HG02884 (cell line): ENCODE measurements around the gene FAM13C.

Source experiments
- ATAC-seq: cut with Tn5 transposase; IDR thresholded peaks from one replicate; pipeline ENCODE4 v1.9.1; 2021; ENCODE audit warnings: mild to moderate bottlenecking, moderate library complexity; ENCODE audit not compliant: unreplicated experiment

FAM13C gene

DNA sequence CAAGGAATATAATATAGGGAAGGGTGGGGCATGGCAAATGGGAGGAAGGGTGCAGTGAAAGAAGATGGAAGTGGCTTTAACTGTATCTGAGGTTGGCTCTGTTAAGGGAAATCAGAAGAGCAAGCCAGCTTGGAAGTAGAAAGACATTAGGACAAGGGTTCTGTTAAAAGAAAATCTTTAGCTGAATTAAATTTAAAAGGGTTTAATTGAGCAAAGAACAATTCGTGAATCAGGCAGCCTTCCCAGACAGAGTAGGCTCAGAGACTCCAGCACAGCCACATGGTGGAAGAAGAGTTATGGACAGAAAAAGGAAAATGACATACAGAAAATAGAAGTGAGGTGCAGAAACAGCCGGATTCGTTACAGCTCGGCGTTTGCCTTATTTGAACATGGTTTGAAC, 42.0 kb downstream of the FAM13C start:
- ATAC-seq, result no peak

GRCh38 chr10:59319854-59320253, 42.5 kb downstream of the FAM13C start:
- ATAC-seq, result no peak

GRCh38 chr10:59317066-59317465, 45.3 kb downstream of the FAM13C start:
- no peak for ATAC-seq

DNA sequence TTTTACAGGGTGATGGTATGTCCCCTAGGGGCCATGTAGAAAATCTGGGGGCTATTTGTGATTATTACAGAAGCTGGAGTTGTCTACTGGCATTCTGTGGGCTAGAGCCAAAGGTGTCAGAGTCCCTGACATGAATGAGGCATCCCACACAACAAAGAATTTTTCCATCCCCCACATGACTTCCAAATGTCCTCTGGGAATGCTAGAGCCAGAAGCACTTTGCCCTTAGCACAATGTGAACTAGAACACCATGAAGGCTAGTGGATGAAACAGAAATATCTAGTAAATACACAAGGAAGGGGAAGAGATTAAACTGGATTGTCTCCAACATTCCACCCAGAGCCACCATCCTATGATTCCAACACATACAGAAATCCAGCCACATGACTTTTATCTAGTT, 46.9 kb downstream of the FAM13C start:
- no peak for ATAC-seq

GRCh38 chr10:59314268-59314667, 48.1 kb downstream of the FAM13C start:
- no peak for ATAC-seq

DNA sequence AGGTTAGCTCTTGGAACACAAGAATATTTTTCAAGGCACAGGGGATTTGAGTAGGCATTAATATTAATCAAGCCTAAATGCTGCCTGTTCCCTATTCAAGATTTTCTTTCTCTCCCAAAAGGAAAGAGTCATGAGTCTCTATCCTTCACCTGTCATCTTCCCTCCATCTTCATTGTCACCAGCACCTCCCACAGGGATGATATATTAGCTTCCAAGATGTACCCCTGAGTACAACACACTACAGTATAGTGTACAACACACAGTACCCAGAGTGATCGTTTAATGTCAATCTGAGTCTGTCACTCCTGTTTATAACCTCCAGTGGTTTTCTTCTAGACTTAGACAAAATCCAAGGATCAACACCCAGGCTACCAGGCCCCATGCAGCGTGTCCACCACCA, 50.1 kb downstream of the FAM13C start:
- no peak for ATAC-seq

DNA sequence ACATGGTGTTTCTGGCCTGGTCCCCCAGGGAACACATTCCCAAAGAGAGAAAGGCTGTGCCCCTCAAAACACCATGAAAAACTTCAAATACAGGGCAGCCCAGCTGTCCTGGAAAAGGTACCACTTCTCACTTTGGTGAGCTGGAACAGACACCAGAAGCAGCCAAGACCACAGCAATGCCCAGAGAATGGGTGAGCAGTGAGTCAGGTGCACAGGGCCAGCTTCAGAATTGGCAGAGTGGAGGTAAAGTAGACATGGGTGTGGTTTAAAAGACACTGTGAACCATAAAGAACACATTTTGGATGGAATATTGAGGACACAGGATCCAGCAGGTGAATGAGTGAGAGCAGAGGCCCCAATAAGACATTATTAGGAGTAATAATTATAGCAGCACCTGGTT, 51.3 kb downstream of the FAM13C start:
- no peak for ATAC-seq

GRCh38 chr10:59310324-59310914, 51.9 kb downstream of the FAM13C start:
- no peak for ATAC-seq

GRCh38 chr10:59304521-59305097, 57.7 kb downstream of the FAM13C start:
- no peak for ATAC-seq

DNA sequence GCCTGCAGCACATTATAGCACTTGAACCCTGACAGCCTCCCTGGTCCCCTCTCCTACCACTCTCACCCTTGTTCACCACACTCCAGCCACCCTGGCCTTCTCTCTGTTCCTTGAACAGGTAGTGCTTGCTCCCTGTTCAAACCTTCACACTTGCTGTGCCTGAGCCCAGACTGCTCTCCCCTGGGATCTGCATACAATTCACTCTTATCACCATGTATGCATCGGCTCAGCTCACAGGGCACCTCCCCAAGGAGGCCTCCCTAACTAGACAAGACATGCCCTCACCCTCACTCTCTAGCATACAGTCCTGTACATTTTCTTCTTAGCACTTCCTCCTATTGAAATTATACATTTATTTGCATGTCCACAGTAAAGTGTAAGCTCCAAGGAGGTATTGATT, 59.3 kb downstream of the FAM13C start:
- ATAC-seq, result no peak

DNA sequence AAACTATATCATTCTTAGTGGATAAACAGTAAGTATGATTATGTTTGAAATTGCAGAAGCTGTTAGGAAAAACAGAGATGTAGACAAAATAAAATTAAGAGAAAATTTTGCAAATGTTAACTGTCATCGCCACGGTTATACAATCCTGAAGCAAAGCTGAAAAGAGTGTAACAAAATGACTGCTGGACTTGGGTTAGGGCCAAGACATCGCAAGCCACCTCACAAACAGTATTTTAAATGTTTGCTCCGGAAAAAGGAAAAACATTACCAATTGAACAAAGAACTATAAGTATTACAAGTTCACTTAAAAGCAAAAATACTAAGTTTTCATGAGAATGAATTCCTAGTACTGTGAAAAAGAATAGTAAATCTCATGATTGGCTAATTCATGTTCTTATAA, 60.0 kb downstream of the FAM13C start:
- ATAC-seq, result no peak

- ATAC-seq, result no peak
These were observed 61.1 kb downstream of the FAM13C start for GRCh38 chr10:59301067-59301754.

GRCh38 chr10:59300386-59300785, 62.0 kb downstream of the FAM13C start:
- no peak for ATAC-seq

DNA sequence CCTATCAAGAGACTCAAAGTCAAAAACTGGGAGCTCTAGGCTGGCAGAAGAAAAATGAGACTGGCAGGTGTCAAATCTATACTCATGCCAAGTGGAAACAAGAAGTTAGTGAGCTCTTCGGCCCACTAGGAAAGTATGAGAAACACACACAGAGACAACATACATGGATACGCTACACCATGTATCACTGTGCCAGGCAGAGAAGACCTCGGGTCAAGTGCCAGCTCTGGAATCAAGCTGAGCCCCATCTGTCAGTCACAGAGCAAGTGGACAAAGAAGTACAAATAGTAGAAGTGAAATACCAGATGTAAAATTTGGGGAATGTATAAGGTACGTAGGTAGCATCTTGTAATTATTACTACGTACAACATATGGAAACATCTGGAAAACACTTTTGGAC, 62.4 kb downstream of the FAM13C start:
- no peak for ATAC-seq

DNA sequence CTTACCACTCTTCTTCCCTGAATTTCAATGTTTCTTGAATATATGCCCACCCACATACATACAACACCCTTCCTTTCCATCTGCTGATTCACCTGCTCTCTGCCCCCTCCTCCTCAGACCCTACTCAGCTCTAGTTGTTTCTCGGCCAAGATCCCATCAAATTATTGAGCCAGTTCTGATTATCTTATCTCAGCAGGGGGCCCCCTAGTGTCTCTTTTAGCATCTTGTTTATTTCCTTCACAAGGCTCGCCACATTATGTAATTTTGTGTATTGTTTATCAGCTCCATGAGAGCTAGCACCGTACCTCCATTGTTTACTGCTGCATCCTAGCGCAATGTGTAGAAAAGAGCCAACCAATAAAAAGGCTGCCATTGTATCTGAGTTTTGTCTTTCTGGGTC, 71.9 kb downstream of the FAM13C start:
- no peak for ATAC-seq

DNA sequence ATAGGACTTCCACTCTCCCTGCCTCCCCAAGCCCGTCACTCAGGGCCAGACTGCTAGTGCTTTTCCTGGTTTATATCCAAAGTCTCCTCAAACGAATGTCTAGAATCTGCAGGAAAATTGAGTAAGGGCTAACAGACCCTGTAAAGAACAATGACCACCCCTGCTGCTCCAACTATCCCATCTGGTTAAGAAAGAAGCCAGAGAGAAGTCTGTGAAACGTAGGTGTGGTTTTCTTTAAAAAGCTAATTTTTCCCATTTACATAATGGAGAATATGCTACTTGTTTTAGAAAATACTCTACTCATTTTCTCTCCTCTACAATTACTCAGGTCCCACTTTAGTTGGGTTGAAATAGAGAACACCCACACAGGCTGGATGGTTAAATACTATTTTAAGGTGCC, 72.5 kb downstream of the FAM13C start:
- ATAC-seq, result no peak

- ATAC-seq, result no peak
These were observed 74.6 kb downstream of the FAM13C start for GRCh38 chr10:59287587-59288255.

DNA sequence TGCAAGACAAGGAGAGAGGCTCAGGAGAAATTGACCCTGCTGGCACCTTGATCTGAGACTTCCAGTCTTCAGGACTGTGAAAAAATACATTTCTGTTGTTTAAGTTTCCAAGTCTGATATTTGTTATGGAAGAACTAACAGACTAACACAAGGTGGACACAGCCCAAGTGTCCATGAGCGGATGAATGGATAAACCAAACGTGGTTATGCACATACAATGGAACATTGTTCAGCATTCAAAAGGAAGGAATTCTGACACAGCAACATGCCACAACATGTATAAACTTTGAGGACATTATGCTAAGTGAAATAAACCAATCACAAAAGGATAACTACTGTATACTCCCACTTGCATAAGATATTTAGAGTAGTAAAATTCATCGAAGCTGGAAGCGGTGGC, 76.5 kb downstream of the FAM13C start:
- no peak for ATAC-seq

DNA sequence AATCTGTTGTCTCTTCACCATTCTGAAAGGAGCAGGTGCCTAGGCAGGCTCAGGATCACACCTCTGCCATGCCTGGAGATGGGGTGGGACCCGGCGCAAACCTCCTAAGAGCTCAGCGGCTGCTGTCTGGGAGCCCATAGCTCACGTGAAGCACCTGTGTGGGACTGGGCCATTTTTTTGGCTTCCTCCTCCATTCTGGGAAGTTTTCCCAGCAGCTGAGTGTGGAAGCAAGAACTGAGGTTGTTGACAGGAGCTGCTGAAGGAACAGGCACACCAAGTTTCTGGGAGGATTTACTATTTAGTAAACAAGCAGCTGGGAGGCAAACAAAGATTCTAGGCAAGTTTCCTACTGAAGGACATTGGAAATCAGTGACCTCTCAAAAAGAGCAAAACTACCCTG, 77.3 kb downstream of the FAM13C start:
- ATAC-seq, result no peak

- no peak for ATAC-seq
These were observed 78.0 kb downstream of the FAM13C start for GRCh38 chr10:59284118-59284975.

DNA sequence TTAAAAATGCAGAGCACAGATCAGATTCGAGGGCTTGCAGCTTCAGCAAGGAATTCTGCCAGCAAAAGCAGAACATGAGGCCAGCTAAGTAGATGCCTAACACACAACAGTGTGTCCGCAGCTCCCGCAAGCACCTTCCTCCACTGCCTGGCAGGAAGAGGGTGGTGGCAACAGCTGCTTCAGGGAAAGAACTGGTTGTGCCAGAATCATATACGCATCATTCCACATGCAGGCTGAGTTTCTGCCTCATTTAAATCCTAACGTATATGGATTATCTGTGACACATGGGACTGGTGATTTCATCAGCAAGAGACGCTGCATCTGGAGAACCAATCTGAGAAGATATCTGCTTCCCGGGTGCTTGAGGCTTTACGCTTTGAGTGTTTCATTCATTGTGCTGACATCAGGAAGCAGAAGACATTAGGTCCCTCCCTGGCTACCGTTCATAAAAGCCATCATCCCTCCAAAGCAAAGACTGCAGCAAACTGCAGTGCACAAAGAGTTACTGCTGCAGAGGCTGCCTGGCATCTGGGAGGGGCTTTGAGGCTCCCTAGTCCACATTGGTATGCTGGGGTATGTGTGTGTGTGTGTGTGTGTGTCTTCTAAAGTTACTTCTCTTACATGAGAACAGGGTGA, 78.8 kb downstream of the FAM13C start:
- ATAC-seq, result no peak
